ENCODE results near the gene SEMA3C.

GRCh38 chr7:80923211-80923612 lies 4.4 kb upstream of the SEMA3C start:
- TF ChIP-seq CTCF (IDR thresholded peaks at IDR 0.05; ENCODE audit: low read depth, low read length, poor library complexity, severe bottlenecking) (no peak), EZH2phosphoT487 (IDR thresholded peaks at IDR 0.05; ENCODE audit: borderline replicate concordance, low read length) (no peak)

Data from DOHH2 (cell line).